H1 (cell line): ENCODE data around the gene MCC. TPM values are rescaled to one million over a fixed set of nuclear protein-coding genes. Genes with fewer than 3 reads are reported as not detected.

Experiments used
- CTCF ChIA-PET: fragments of 300-600 bp; sonication (Branson Sonifier 250); formaldehyde crosslinking; loops from one replicate; lab custom pipeline; 2021; ENCODE audit not compliant: partially characterized antibody; lab: Charles Lee
- POLR2A ChIA-PET: fragments of 300-600 bp; sonication (Branson Sonifier 250); formaldehyde crosslinking; loops from one replicate; lab custom pipeline; 2021; ENCODE audit warnings: inconsistent platforms; ENCODE audit not compliant: partially characterized antibody; lab: Charles Lee
- DNase-seq, 2 experiments: peaks; one replicate each; pipeline versions ENCODE4 v3.0.0 to v3.0.0-alpha.2; 2010 to 2022; ENCODE audit warnings: low spot score in 2 of 2, low read depth in 1 of 2, mixed read lengths in 1 of 2
- FAIRE-seq: peaks from 2 replicates; lab custom pipeline; 2011; peaks lifted over from hg19 to GRCh38; lab: Jason Lieb, UNC
- H2AFZ ChIP-seq: 2 replicates; pipeline ENCODE4 v1.8.1; 2012; ENCODE audit warnings: low read length, inconsistent platforms
- H2AK5ac ChIP-seq: 2 replicates; pipeline ENCODE4 v1.6.1; 2013; ENCODE audit warnings: low read depth, low read length
- H2BK120ac ChIP-seq: replicated peaks from 2 replicates; pipeline ENCODE3; 2013; ENCODE audit warnings: low read depth, low read length, inconsistent platforms
- H2BK12ac ChIP-seq: 2 replicates; pipeline ENCODE4 v1.6.1; 2013; ENCODE audit warnings: low read depth, low read length
- H2BK15ac ChIP-seq: 2 replicates; pipeline ENCODE4 v1.6.1; 2013; ENCODE audit warnings: low read length
- H2BK20ac ChIP-seq: 2 replicates; pipeline ENCODE4 v1.6.1; 2013; ENCODE audit warnings: low read length
- H2BK5ac ChIP-seq: 2 replicates; pipeline ENCODE4 v1.6.1; 2013; ENCODE audit warnings: low read depth, low read length
- H3K14ac ChIP-seq: 2 replicates; pipeline ENCODE4 v1.6.1; 2013; ENCODE audit warnings: inconsistent platforms; ENCODE audit not compliant: insufficient read length
- H3K18ac ChIP-seq: 2 replicates; pipeline ENCODE4 v1.6.1; 2013; ENCODE audit warnings: low read length; ENCODE audit errors: extremely low read depth
- H3K23ac ChIP-seq: 2 replicates; pipeline ENCODE4 v1.6.1; 2013; ENCODE audit warnings: inconsistent platforms; ENCODE audit not compliant: insufficient read length
- H3K23me2 ChIP-seq: 2 replicates; pipeline ENCODE4 v1.6.1; 2013; ENCODE audit warnings: low read depth, low read length
- H3K27ac ChIP-seq: 2 replicates; pipeline ENCODE4 v1.6.1; 2011; ENCODE audit warnings: low read depth, low read length, inconsistent platforms
- H3K27me3 ChIP-seq, 4 experiments: replicated peaks in 1 of 4; 1 replicate in 1 of 4; 2 replicates in 3 of 4; pipeline versions ENCODE4 v1.6.1 to v1.8.1; 2011 to 2013; ENCODE audit warnings: low read length in 3 of 4, mild to moderate bottlenecking in 3 of 4, inconsistent platforms in 2 of 4, mixed read lengths in 2 of 4, moderate library complexity in 1 of 4; ENCODE audit not compliant: control insufficient read depth in 3 of 4, insufficient read depth in 3 of 4; ENCODE audit errors: extremely low read depth in 1 of 4
- H3K36me3 ChIP-seq, 4 experiments: 2 replicates each; pipeline versions ENCODE4 v1.6.1 to v1.8.1; 2011 to 2013; ENCODE audit warnings: mild to moderate bottlenecking in 4 of 4, low read length in 3 of 4, moderate library complexity in 2 of 4, control low read depth in 1 of 4, inconsistent platforms in 1 of 4; ENCODE audit not compliant: insufficient read depth in 4 of 4, control insufficient read depth in 2 of 4
- H3K4ac ChIP-seq: replicated peaks from 2 replicates; pipeline ENCODE3; 2013; ENCODE audit warnings: low read length, low read depth, mixed read lengths, inconsistent platforms; ENCODE audit not compliant: insufficient read length
- H3K4me1 ChIP-seq, 4 experiments: replicated peaks in 1 of 4; 1 replicate in 1 of 4; 2 replicates in 3 of 4; pipeline versions ENCODE4 v1.6.1 to v1.8.1; 2011 to 2013; ENCODE audit warnings: low read length in 3 of 4, inconsistent platforms in 2 of 4, mixed read lengths in 1 of 4; ENCODE audit not compliant: insufficient read depth in 4 of 4, control insufficient read depth in 3 of 4
- H3K4me2 ChIP-seq, 2 experiments: 2 replicates each; pipeline versions ENCODE4 v1.6.1 to v1.8.1; 2011 to 2013; ENCODE audit warnings: low read depth in 2 of 2, low read length in 2 of 2, control low read depth in 1 of 2, inconsistent platforms in 1 of 2, mild to moderate bottlenecking in 1 of 2; ENCODE audit not compliant: insufficient read depth in 1 of 2
- H3K4me3 ChIP-seq, 4 experiments: fragments of 200-600, 300-600 bp in 1 of 4; sonication (generic), shearing (Covaris generic), sonication (Bioruptor Twin) in 1 of 4; 2 replicates each; pipeline versions ENCODE4 v1.5.1 to v1.8.1; 2011 to 2016; ENCODE audit warnings: low read length in 4 of 4, low read depth in 3 of 4, control low read depth in 2 of 4, inconsistent platforms in 2 of 4, mild to moderate bottlenecking in 2 of 4, mixed read lengths in 1 of 4, moderate library complexity in 1 of 4; ENCODE audit not compliant: insufficient read depth in 2 of 4; ENCODE audit errors: extremely low read depth in 1 of 4
- H3K56ac ChIP-seq: replicated peaks from 2 replicates; pipeline ENCODE3; 2013; ENCODE audit warnings: low read depth, mild to moderate bottlenecking, mixed read lengths, low read length, inconsistent platforms; ENCODE audit not compliant: insufficient read length
- H3K79me1 ChIP-seq: 2 replicates; pipeline ENCODE4 v1.6.1; 2013; ENCODE audit warnings: low read depth, low read length, control low read depth
- H3K79me2 ChIP-seq, 2 experiments: 2 replicates each; pipeline versions ENCODE4 v1.6.1 to v1.8.1; 2012 to 2013; ENCODE audit warnings: low read length in 2 of 2, mild to moderate bottlenecking in 2 of 2, inconsistent platforms in 1 of 2; ENCODE audit not compliant: insufficient read depth in 2 of 2, control insufficient read depth in 1 of 2
- H3K9ac ChIP-seq, 4 experiments: replicated peaks in 1 of 4; 1 replicate in 1 of 4; 2 replicates in 3 of 4; pipeline versions ENCODE4 v1.6.1 to v1.8.1; 2011 to 2013; ENCODE audit warnings: low read depth in 3 of 4, low read length in 3 of 4, control low read depth in 2 of 4, mild to moderate bottlenecking in 2 of 4, moderate library complexity in 2 of 4, inconsistent platforms in 1 of 4; ENCODE audit errors: extremely low read depth in 1 of 4
- H3K9me3 ChIP-seq, 2 experiments: 2 replicates each; pipeline versions ENCODE4 v1.6.1 to v1.8.1; 2012 to 2013; ENCODE audit warnings: mild to moderate bottlenecking in 2 of 2, moderate library complexity in 2 of 2, control low read depth in 1 of 2, inconsistent platforms in 1 of 2, low read depth in 1 of 2, low read length in 1 of 2, mixed read lengths in 1 of 2; ENCODE audit not compliant: insufficient read depth in 2 of 2
- H4K20me1 ChIP-seq, 2 experiments: replicated peaks in 1 of 2; 2 replicates each; pipeline versions ENCODE3 to v1.8.1; 2011 to 2013; ENCODE audit warnings: inconsistent platforms in 2 of 2, low read length in 2 of 2, mild to moderate bottlenecking in 1 of 2; ENCODE audit not compliant: insufficient read depth in 2 of 2, control insufficient read depth in 1 of 2
- H4K5ac ChIP-seq: 2 replicates; pipeline ENCODE4 v1.6.1; 2013; ENCODE audit warnings: low read length, low read depth, mixed read lengths, inconsistent platforms; ENCODE audit not compliant: insufficient read length
- H4K8ac ChIP-seq: 2 replicates; pipeline ENCODE4 v1.8.0; 2013; ENCODE audit warnings: mild to moderate bottlenecking, moderate library complexity, low read length, inconsistent platforms; ENCODE audit not compliant: insufficient read depth; ENCODE audit errors: extremely low read depth
- H4K91ac ChIP-seq: replicated peaks from 2 replicates; pipeline ENCODE3; 2013; ENCODE audit warnings: low read length, mixed read lengths, inconsistent platforms; ENCODE audit not compliant: insufficient read length
- CREB1 ChIP-seq: IDR thresholded peaks from 2 replicates; pipeline ENCODE4 v1.6.1; 2012; ENCODE audit warnings: inconsistent platforms
- CTBP2 ChIP-seq: IDR thresholded peaks from 2 replicates; pipeline ENCODE4 v1.7.0; 2011; ENCODE audit warnings: borderline replicate concordance, mild to moderate bottlenecking, moderate library complexity, mixed read lengths, low read length; ENCODE audit not compliant: insufficient read depth, insufficient read length
- E2F6 ChIP-seq: IDR thresholded peaks from 2 replicates; pipeline ENCODE4 v1.6.1; 2012; ENCODE audit warnings: inconsistent platforms
- POLR2A ChIP-seq, 2 experiments: IDR thresholded peaks; 1 replicate in 1 of 2; 2 replicates in 1 of 2; pipeline ENCODE4 v1.6.1; 2011; ENCODE audit warnings: low read depth in 2 of 2, low read length in 2 of 2, mild to moderate bottlenecking in 2 of 2; ENCODE audit errors: control extremely low read depth in 1 of 2
- POLR2AphosphoS5 ChIP-seq: IDR thresholded peaks from 2 replicates; pipeline ENCODE4 v1.6.1; 2011; ENCODE audit warnings: low read depth, low read length
- SIX5 ChIP-seq: IDR thresholded peaks from 2 replicates; pipeline ENCODE4 v1.6.1; 2011; ENCODE audit warnings: mild to moderate bottlenecking, low read depth, low read length
- SP2 ChIP-seq: IDR thresholded peaks from 2 replicates; pipeline ENCODE4 v1.6.1; 2012; ENCODE audit warnings: mild to moderate bottlenecking, low read length, inconsistent platforms
- TCF12 ChIP-seq: IDR thresholded peaks from 2 replicates; pipeline ENCODE4 v1.6.1; 2011; ENCODE audit warnings: low read depth, mild to moderate bottlenecking, low read length
- WGBS, 2 experiments: shearing (Covaris generic) in 1 of 2; methylation state at CpG; one replicate each; pipeline versions ENCODE4 v1.1.6 to v1.1.7; 2013 to 2015; ENCODE audit warnings: low lambda C conversion rate in 2 of 2, mixed read lengths in 2 of 2, inconsistent platforms in 1 of 2, low coverage in 1 of 2, missing lambda C conversion rate in 1 of 2; ENCODE audit not compliant: insufficient replicate concordance in 2 of 2, insufficient coverage in 1 of 2, insufficient read length in 1 of 2; ENCODE audit errors: extremely low coverage in 1 of 2, missing lambda C conversion rate in 1 of 2; 5-methylcytosine and 5-hydroxymethylcytosine counted together
- polyA plus RNA-seq, 7 experiments: library from polyadenylated mRNA; depleted of rRNA in 3 of 7; stranded (reverse) in 5 of 7; unstranded in 2 of 7; fragments of >200 nt in 5 of 7; fragments of 200-250 nt in 2 of 7; gene quantifications; 1 replicate in 5 of 7; 2 replicates in 1 of 7; 4 replicates in 1 of 7; pipeline versions ENCODE4 v1.2.1 to v1.2.3, GENCODE V29; 2011 to 2013; ENCODE audit warnings: missing spikeins in 2 of 7, mixed read lengths in 2 of 7
- total RNA-seq: library from RNA; stranded (reverse); fragmentation: NEBNext Ultra II Directional; extraction: Animal tissue kit (Norgen Biotek cat#: 25700); gene quantifications from 2 replicates; pipeline ENCODE4 v1.2.1, GENCODE V29; 2021

The MCC gene
- total and polyA plus RNA-seq, 2 of the 8 experiments (the other 6 are each of a cell fraction or from before 2014, with no cell fraction given): 2.6 to 18.3 TPM

- H3K27ac ChIP-seq: no peak overlapping the region
- H3K4me1 ChIP-seq: peaks cover 4 to 21% (median 17%) of the 10 kb centered on the region in 4 experiments; a peak in 6 of 7 replicates
- no peak overlapping the region for H2AK5ac ChIP-seq
- H2AFZ ChIP-seq: no peak overlapping the region
- peaks cover 0 to 24% of the 10 kb centered on the region in 2 experiments; a peak in 3 of 4 replicates for H3K79me2 ChIP-seq
- no peak overlapping the region for H4K8ac ChIP-seq
- peak overlapping the region; percentile 70 to 80 (median 74); a peak in 7 of 8 replicates for H3K4me3 ChIP-seq
- H3K4ac ChIP-seq: no peak overlapping the region
- H3K9ac ChIP-seq: no peak overlapping the region
- H3K36me3 ChIP-seq: no peaks in the 10 kb centered on the region
- H4K91ac ChIP-seq: no peak overlapping the region
- H4K5ac ChIP-seq: no peak overlapping the region
- H3K23me2 ChIP-seq: peaks cover 14% of the 10 kb centered on the region
- H3K9me3 ChIP-seq: no peaks in the 10 kb centered on the region
- CTCF ChIA-PET: interaction anchor here (0.7 to 1.5 kb wide), 11 partner anchors 14 to 276 kb away, joined by 3 to 7 read pairs (median 3); no protein-coding TSS in a partner anchor
- H2BK5ac ChIP-seq: no peak overlapping the region
- no peak for TF ChIP-seq SP2
- no peak for TF ChIP-seq E2F6
- no peak for TF ChIP-seq TCF12
- TF ChIP-seq CTBP2: no peak
- no peak for TF ChIP-seq CREB1
- TF ChIP-seq POLR2AphosphoS5: no peak
- TF ChIP-seq SIX5: no peak
- TF ChIP-seq POLR2A (IDR thresholded peaks at IDR 0.05; ENCODE audit: control extremely low read depth in 1 of 2, low read depth in 2 of 2, low read length in 2 of 2): no peak
- no peak overlapping the region for H3K14ac ChIP-seq
- FAIRE-seq (peak; percentile 32), DNase-seq (no peak)
- no peak overlapping the region for H2BK120ac ChIP-seq
- H2BK20ac ChIP-seq: no peak overlapping the region
- H3K56ac ChIP-seq: no peak overlapping the region
- no peaks in the 10 kb centered on the region for H4K20me1 ChIP-seq
- no peak overlapping the region for H3K18ac ChIP-seq
- peaks cover 0 to 3% (median 0%) of the 10 kb centered on the region in 4 experiments; a peak in 6 of 7 replicates for H3K27me3 ChIP-seq
- WGBS, 2 experiments: 25% methylated on average over 4 of the region's 8 CpGs; no CpG with 5 or more reads in 1 of the 2 experiments
- POLR2A ChIA-PET: interaction anchor here (0.8 to 1.2 kb wide), 4 partner anchors 15 to 113 kb away, joined by 3 to 4 read pairs (median 3); no protein-coding TSS in a partner anchor
- H3K23ac ChIP-seq: no peak overlapping the region
- H3K4me2 ChIP-seq: peak overlapping the region; percentile 86 to 94
- H3K79me1 ChIP-seq: no peaks in the 10 kb centered on the region
- no peak overlapping the region for H2BK12ac ChIP-seq
- no peak overlapping the region for H2BK15ac ChIP-seq
Measured at GRCh38 chr5:113295111-113295539, 193.1 kb downstream of the MCC start.
